Activated CD4-positive, CD25-positive, alpha-beta regulatory T cell treated with anti-CD3 and anti-CD28 coated beads, Interleukin-2, amount 50 U/mL, for 16 hours (primary cell): Measurements from ENCODE around the gene DRD4.
"Not testable (repeated sequence)": the region's sequence is repeated elsewhere in the genome, so short reads cannot be mapped to it uniquely, and the experiment has no call there.

Experiments used
- DNase-seq: peaks from one replicate; pipeline ENCODE4 v3.0.0-alpha.2; 2020; ENCODE audit warnings: low read depth, low spot score

Gene DRD4

GRCh38 chr11:643849-644738 lies 7.0 kb downstream of the DRD4 start:
- DNase-seq = no peak

- no peak for DNase-seq
Measured at GRCh38 chr11:645536-645935, 8.5 kb downstream of the DRD4 start.

- no peak for DNase-seq
Measured at GRCh38 chr11:646214-646613, 9.1 kb downstream of the DRD4 start.

GRCh38 chr11:647672-648158 lies 10.6 kb downstream of the DRD4 start:
- not testable (repeated sequence) for DNase-seq

GRCh38 chr11:650482-650881 lies 13.4 kb downstream of the DRD4 start:
- no peak for DNase-seq

GRCh38 chr11:653136-653535 lies 16.1 kb downstream of the DRD4 start:
- DNase-seq = not testable (repeated sequence)

- DNase-seq = no peak
Measured at GRCh38 chr11:653837-654236, 16.8 kb downstream of the DRD4 start.

GRCh38 chr11:654444-654843 lies 17.4 kb downstream of the DRD4 start:
- DNase-seq = not testable (repeated sequence)

GRCh38 chr11:655036-655726 lies 18.1 kb downstream of the DRD4 start:
- no peak for DNase-seq

- DNase-seq = no peak
Measured at GRCh38 chr11:656426-656825, 19.4 kb downstream of the DRD4 start.

- no peak for DNase-seq
Measured at GRCh38 chr11:656866-657265, 19.8 kb downstream of the DRD4 start.

GRCh38 chr11:657691-658126 lies 20.6 kb downstream of the DRD4 start:
- DNase-seq = no peak

- DNase-seq = no peak
Measured at GRCh38 chr11:659532-660085, 22.5 kb downstream of the DRD4 start.

- no peak for DNase-seq
Measured at GRCh38 chr11:660281-660680, 23.2 kb downstream of the DRD4 start.

GRCh38 chr11:660681-661444 lies 23.8 kb downstream of the DRD4 start:
- DNase-seq = no peak

- DNase-seq = no peak
Measured at GRCh38 chr11:662689-663274, 25.7 kb downstream of the DRD4 start.

- no peak for DNase-seq
Measured at GRCh38 chr11:665062-665703, 28.1 kb downstream of the DRD4 start.

- DNase-seq = no peak
Measured at GRCh38 chr11:665704-666281, 28.7 kb downstream of the DRD4 start.

- DNase-seq = no peak
Measured at GRCh38 chr11:673866-674265, 36.8 kb downstream of the DRD4 start.

- DNase-seq = no peak
Measured at GRCh38 chr11:674406-674805, 37.3 kb downstream of the DRD4 start.
